Pancreas (tissue), 10 donors: ENCODE results near the gene GRXCR1. TPM values are rescaled to one million over a fixed set of nuclear protein-coding genes. Genes with fewer than 3 reads are reported as not detected.

Experiments
- ATAC-seq, 4 donors: fragments of 200-7000 bp; cut with Tn5 transposase; one replicate each; pipeline versions ENCODE4 v1.8.0 to v1.9.1; 2020; ENCODE audit warnings: mild to moderate bottlenecking in 4 of 4, moderate library complexity in 4 of 4
- DNase-seq, 6 donors: peaks; one replicate each; pipeline ENCODE4 v3.0.0-alpha.2; 2020
- FAIRE-seq: peaks from 2 replicates; lab custom pipeline; 2012; peaks lifted over from hg19 to GRCh38; lab: Jason Lieb, UNC
- H3K27ac ChIP-seq, 4 donors: fragments of 200-600 bp; sonication (generic); 1 replicate in 3 of 4; 2 replicates in 1 of 4; pipeline versions ENCODE4 v1.5.0 to v1.8.0; 2020
- H3K27me3 ChIP-seq, 4 donors: fragments of 200-600 bp; one replicate each; pipeline ENCODE4 v1.8.0; 2021
- H3K36me3 ChIP-seq, 3 donors: fragments of 200-600 bp; sonication (generic) in 1 of 3; one replicate each; pipeline versions ENCODE4 v1.5.0 to v1.8.0; 2020 to 2021
- H3K4me1 ChIP-seq, 3 donors: fragments of 200-600 bp; one replicate each; pipeline ENCODE4 v1.8.0; 2021
- H3K4me3 ChIP-seq, 4 donors: fragments of 200-600 bp; sonication (generic) in 2 of 4; one replicate each; pipeline versions ENCODE4 v1.5.0 to v1.8.0; 2020 to 2021
- H3K9me3 ChIP-seq, 4 donors: fragments of 200-600 bp; one replicate each; pipeline ENCODE4 v1.8.0; 2021
- WGBS, 2 donors: extraction: QIAGEN DNeasy Blood & Tissue Kit; methylation state at CpG; one replicate each; pipeline ENCODE4 v1.1.7; 2013; 5-methylcytosine and 5-hydroxymethylcytosine counted together
- intact Hi-C, 3 donors: fragments of 100-400 bp; cut with DNase I; formaldehyde crosslinking; loops; one replicate each; pipeline versions ENCODE4 v1.11.1 to v1.14.2; 2022
- polyA plus RNA-seq, 2 donors: library from polyadenylated mRNA; stranded (reverse); fragments of 200-250 nt; gene quantifications; one replicate each; pipeline ENCODE4 v1.2.3, GENCODE V29; 2013
- total RNA-seq, 6 donors: library from RNA; stranded (reverse); fragmentation: NEBNext Ultra II Directional in 4 of 6; extraction: Animal tissue kit (Norgen Biotek cat#: 25700) in 4 of 6; gene quantifications; one replicate each; pipeline versions ENCODE4 v1.2.1 to v1.2.4, GENCODE V29; 2021 to 2023
- TF ChIP-seq, protein P1 (sequence below), 4 donors: fragments of 200-600 bp; sonication (generic) in 3 of 4; IDR thresholded peaks; one replicate each; pipeline versions ENCODE4 v1.5.0 to v1.8.0; 2021; ENCODE audit warnings: antibody characterized with exemption in 4 of 4
- donor health status: healthy with polysubstance abuse.
- donor health status: DM: no; HTN: no; CAD: no; lungs with moderate emphysema.
- donor health status: DM: no; HTN: no; CAD: no.
- donor health status: control.
- donor health status: control.
- donor health status: Bipolar disorder and iron deficiency.
- donor health status: DM: yes; HTN: yes; CAD: no.
- donor health status: DM: no; HTN: no; CAD: no.
- donor health status: DM: no; HTN: no; CAD: no.
- donor health status: DM: yes; HTN: yes; CAD: no.

GRXCR1 gene
- total and polyA plus RNA-seq, 8 donors: 0.12 TPM; not detected in 7

DNA sequence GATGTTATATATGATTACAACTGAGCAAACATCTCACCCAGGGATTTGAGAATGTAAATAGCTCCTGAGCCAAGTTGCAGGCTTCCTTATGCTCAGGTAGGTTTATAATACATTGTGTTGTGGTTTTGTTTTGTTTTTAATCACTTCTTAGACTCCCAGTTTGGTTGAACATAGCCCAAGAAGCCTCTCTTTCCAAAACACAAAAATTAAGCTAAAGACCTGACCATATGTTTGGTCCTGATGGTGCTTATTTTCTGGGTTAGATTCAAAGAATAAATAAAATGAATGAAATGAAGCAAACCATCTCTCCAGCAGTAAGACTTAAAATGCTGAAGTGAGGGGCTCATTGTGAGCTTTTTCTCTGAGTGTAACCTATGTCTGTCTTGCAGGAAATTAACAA is 93.5 kb downstream of the GRXCR1 start:
- Histone ChIP-seq H3K4me1 (no peaks in the 10 kb centered on the region), H3K27me3 (no peaks in the 10 kb centered on the region), H3K4me3 (no peak overlapping the region), H3K36me3 (no peaks in the 10 kb centered on the region), H3K27ac (no peak overlapping the region), H3K9me3 (no peaks in the 10 kb centered on the region)
- FAIRE-seq (no peak), ATAC-seq (no peak), DNase-seq (no peak)
- intact Hi-C loops: no loop called here
- TF ChIP-seq, protein P1, sequence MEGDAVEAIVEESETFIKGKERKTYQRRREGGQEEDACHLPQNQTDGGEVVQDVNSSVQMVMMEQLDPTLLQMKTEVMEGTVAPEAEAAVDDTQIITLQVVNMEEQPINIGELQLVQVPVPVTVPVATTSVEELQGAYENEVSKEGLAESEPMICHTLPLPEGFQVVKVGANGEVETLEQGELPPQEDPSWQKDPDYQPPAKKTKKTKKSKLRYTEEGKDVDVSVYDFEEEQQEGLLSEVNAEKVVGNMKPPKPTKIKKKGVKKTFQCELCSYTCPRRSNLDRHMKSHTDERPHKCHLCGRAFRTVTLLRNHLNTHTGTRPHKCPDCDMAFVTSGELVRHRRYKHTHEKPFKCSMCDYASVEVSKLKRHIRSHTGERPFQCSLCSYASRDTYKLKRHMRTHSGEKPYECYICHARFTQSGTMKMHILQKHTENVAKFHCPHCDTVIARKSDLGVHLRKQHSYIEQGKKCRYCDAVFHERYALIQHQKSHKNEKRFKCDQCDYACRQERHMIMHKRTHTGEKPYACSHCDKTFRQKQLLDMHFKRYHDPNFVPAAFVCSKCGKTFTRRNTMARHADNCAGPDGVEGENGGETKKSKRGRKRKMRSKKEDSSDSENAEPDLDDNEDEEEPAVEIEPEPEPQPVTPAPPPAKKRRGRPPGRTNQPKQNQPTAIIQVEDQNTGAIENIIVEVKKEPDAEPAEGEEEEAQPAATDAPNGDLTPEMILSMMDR (IDR thresholded peaks at IDR 0.05): no peak

DNA sequence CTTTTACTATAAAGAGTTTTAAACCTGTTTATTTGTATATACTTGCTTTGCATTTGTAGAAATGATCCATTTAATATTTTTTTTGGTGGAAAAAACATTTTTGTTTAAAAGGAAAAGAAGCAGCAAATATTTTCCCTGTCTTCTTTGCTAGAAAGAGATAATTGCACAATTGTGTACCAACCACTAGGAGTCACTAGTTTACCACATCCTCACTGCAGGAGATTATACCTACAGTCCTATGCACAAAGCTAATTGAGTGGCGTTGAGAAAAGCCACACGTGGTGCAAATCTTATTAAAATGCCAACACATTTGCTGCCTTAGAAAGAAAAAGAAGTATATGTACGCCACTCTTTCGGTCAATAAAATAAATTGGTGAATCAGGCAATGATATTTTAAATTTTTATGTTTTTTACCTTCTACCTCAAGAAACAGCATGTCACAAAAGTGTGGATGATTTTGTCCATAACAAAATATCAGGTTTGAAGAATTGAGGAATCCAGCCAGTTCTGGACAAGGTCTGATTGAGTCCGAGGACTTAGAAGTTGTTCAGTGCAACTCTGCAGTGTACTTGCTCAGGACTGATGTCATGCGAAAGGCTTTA is 102.9 kb downstream of the GRXCR1 start:
- DNase-seq: no peak
- WGBS, 2 donors: 25 to 26% methylated on average over 6 of the region's 6 CpGs
- peak in 3 of 4 donors; percentile 79 to 84 (median 81) for ATAC-seq
- intact Hi-C loops: no loop called here
- Histone ChIP-seq H3K4me1 (no peaks in the 10 kb centered on the region), H3K36me3 (no peaks in the 10 kb centered on the region), H3K27ac (no peak overlapping the region), H3K4me3 (no peak overlapping the region), H3K27me3 (no peaks in the 10 kb centered on the region), H3K9me3 (no peaks in the 10 kb centered on the region)
- TF ChIP-seq, protein P1 (IDR thresholded peaks at IDR 0.05): peak in 2 of 4 donors; percentile 24 to 46
- FAIRE-seq: no peak

DNA sequence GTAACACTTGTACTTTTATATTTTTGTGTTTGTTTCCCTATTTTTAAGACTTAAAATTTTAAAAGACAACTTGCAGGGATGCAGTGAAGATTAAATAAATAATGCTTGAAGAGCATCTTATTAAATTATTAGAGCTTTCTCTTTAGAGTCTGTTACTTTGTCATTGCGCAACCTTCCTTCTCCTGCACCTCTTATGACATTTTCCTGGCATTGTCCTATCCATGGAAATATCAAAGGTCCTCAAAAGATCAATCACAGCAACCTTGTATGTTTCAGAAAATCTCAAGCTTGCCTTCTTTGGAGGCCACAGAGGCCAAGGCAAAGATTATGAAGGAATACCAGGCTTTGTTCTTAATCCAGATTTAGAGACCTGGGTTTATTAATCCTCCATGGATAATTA is 116.3 kb downstream of the GRXCR1 start:
- WGBS, 2 donors: 77 to 88% methylated on average over 1 of the region's 1 CpG
- no peaks in the 10 kb centered on the region for H3K36me3 ChIP-seq

DNA sequence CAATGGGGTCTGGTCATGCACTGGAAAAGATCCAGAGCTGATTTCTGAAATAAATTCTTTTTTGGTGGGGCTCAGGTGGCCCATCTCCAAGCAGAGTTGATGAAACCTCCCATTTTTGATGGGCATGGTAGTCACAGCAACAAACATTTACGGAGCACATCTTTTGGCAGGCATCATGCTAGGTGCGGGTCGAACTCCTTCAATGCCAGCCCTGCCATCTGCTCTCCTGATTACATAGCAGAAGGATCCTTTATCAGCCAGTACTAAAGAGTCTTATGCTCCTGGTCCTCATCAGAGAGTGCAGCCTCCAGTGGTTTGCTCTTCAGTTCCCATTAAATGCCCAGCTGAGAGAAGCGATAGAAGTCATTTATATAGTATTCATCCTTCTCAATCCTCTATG is 121.7 kb downstream of the GRXCR1 start:
- Histone ChIP-seq H3K9me3 (no peaks in the 10 kb centered on the region), H3K27ac (no peak overlapping the region), H3K4me3 (no peak overlapping the region), H3K4me1 (no peaks in the 10 kb centered on the region), H3K36me3 (no peaks in the 10 kb centered on the region), H3K27me3 (no peaks in the 10 kb centered on the region)
- FAIRE-seq: no peak
- no peak for DNase-seq
- TF ChIP-seq, protein P1 (IDR thresholded peaks at IDR 0.05): no peak
- WGBS, 2 donors: 81 to 82% methylated on average over 4 of the region's 4 CpGs
- ATAC-seq: no peak
- intact Hi-C loops: no loop called here

More for the DNA sequence above, 116.3 kb downstream of the GRXCR1 start:
- FAIRE-seq (no peak), DNase-seq (no peak), ATAC-seq (no peak)
- no peaks in the 10 kb centered on the region for H3K4me1 ChIP-seq
- no peaks in the 10 kb centered on the region for H3K9me3 ChIP-seq
- intact Hi-C loops: no loop called here
- no peak overlapping the region for H3K4me3 ChIP-seq
- TF ChIP-seq, protein P1 (IDR thresholded peaks at IDR 0.05): no peak
- no peaks in the 10 kb centered on the region for H3K27me3 ChIP-seq
- H3K27ac ChIP-seq: no peak overlapping the region

DNA sequence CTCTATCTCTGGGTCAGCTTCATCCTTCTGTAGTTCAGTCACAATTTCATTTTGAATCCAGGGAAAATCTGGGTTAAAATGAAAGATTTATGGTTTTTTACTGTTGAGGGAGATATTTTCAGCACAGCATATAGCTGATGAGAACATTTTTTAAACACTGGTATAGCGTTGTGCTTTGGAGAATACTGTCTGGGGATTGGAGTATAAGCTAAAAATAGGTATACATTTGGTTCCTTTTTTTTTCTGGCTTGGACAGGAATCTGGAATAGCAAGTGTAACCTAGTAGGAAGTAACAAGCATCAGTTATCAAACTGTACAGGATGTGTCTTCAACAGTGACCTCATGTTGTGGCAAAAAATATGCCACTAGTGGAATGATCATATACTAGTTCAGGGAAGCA is 149.1 kb downstream of the GRXCR1 start:
- Histone ChIP-seq H3K9me3 (no peaks in the 10 kb centered on the region), H3K27ac (no peak overlapping the region), H3K4me1 (no peaks in the 10 kb centered on the region), H3K4me3 (no peak overlapping the region), H3K36me3 (no peaks in the 10 kb centered on the region), H3K27me3 (no peaks in the 10 kb centered on the region)
- ATAC-seq: no peak
- TF ChIP-seq, protein P1 (IDR thresholded peaks at IDR 0.05): no peak
- FAIRE-seq: no peak
- intact Hi-C loops: no loop called here
- DNase-seq: no peak
- WGBS, 2 donors: 57 to 72% methylated on average over 1 of the region's 1 CpG
